ENCODE data around the gene NUP85.
"Not testable (repeated sequence)": the region's sequence is repeated elsewhere in the genome, so short reads cannot be mapped to it uniquely, and the experiment has no call there.

NUP85 gene

DNA sequence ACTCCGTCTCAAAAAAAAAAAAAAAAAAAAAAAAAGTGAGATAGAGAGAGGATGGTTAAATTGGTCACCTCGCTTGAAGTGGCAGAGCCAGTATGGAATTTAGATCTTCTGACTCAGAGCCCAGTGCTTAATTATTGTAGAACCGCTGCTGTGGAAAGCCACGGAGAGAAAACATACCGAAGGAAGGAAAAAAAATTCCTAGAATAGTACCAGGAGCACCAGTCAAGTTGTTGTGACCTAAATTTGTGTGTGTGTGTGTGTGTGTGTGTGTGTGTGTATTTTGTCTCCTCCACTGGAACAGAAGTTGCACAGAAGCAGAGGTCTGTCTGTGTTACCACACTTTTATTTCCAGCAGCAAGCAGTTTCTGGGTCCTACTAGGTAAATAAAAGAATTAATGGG, 10.6 kb upstream of the NUP85 start:
- no peak for DNase-seq (ENCODE audit: low read depth in 1 of 2, low spot score in 1 of 2)
- TF ChIP-seq GABPA (IDR thresholded peaks at IDR 0.05; ENCODE audit: low read depth) (no peak), REST (IDR thresholded peaks at IDR 0.05; ENCODE audit: insufficient replicate concordance, low read depth) (no peak), POLR2AphosphoS5 (IDR thresholded peaks at IDR 0.05; ENCODE audit: low read depth) (no peak), SPI1 (IDR thresholded peaks at IDR 0.05; ENCODE audit: borderline replicate concordance, low read depth) (no peak)
- TF ChIP-seq, protein P1, sequence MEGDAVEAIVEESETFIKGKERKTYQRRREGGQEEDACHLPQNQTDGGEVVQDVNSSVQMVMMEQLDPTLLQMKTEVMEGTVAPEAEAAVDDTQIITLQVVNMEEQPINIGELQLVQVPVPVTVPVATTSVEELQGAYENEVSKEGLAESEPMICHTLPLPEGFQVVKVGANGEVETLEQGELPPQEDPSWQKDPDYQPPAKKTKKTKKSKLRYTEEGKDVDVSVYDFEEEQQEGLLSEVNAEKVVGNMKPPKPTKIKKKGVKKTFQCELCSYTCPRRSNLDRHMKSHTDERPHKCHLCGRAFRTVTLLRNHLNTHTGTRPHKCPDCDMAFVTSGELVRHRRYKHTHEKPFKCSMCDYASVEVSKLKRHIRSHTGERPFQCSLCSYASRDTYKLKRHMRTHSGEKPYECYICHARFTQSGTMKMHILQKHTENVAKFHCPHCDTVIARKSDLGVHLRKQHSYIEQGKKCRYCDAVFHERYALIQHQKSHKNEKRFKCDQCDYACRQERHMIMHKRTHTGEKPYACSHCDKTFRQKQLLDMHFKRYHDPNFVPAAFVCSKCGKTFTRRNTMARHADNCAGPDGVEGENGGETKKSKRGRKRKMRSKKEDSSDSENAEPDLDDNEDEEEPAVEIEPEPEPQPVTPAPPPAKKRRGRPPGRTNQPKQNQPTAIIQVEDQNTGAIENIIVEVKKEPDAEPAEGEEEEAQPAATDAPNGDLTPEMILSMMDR (IDR thresholded peaks at IDR 0.05; ENCODE audit: insufficient read depth, low read length), result no peak
- no peak overlapping the region for H3K27ac ChIP-seq (replicated peaks)
- H3K27me3 ChIP-seq (ENCODE audit: insufficient read depth, poor library complexity, severe bottlenecking), result no peaks in the 10 kb centered on the region
- H3K4me3 ChIP-seq (replicated peaks; ENCODE audit: insufficient read depth, low read length), result no peak overlapping the region

- no peaks in the 10 kb centered on the region for H3K27me3 ChIP-seq (ENCODE audit: insufficient read depth, poor library complexity, severe bottlenecking)
- no peak overlapping the region for H3K27ac ChIP-seq (replicated peaks)
- DNase-seq (ENCODE audit: low read depth in 1 of 2, low spot score in 1 of 2), result no peak
- TF ChIP-seq, protein P1 (IDR thresholded peaks at IDR 0.05; ENCODE audit: insufficient read depth, low read length), result no peak
- TF ChIP-seq POLR2AphosphoS5 (IDR thresholded peaks at IDR 0.05; ENCODE audit: low read depth) (no peak), GABPA (IDR thresholded peaks at IDR 0.05; ENCODE audit: low read depth) (no peak), SPI1 (IDR thresholded peaks at IDR 0.05; ENCODE audit: borderline replicate concordance, low read depth) (no peak), REST (IDR thresholded peaks at IDR 0.05; ENCODE audit: insufficient replicate concordance, low read depth) (no peak)
- H3K4me3 ChIP-seq (replicated peaks; ENCODE audit: insufficient read depth, low read length), result no peak overlapping the region
Observed at GRCh38 chr17:75199886-75200618, 5.4 kb upstream of the NUP85 start.

- H3K27me3 ChIP-seq (ENCODE audit: insufficient read depth, poor library complexity, severe bottlenecking), result no peaks in the 10 kb centered on the region
- TF ChIP-seq REST (IDR thresholded peaks at IDR 0.05; ENCODE audit: insufficient replicate concordance, low read depth) (no peak), POLR2AphosphoS5 (IDR thresholded peaks at IDR 0.05; ENCODE audit: low read depth) (no peak), SPI1 (IDR thresholded peaks at IDR 0.05; ENCODE audit: borderline replicate concordance, low read depth) (no peak), GABPA (IDR thresholded peaks at IDR 0.05; ENCODE audit: low read depth) (no peak)
- TF ChIP-seq, protein P1 (IDR thresholded peaks at IDR 0.05; ENCODE audit: insufficient read depth, low read length), result no peak
- H3K4me3 ChIP-seq (replicated peaks; ENCODE audit: insufficient read depth, low read length), result peak overlapping the region; percentile 84
- DNase-seq (ENCODE audit: low read depth in 1 of 2, low spot score in 1 of 2), result no peak
- H3K27ac ChIP-seq (replicated peaks), result peak overlapping the region; percentile 99
Observed at GRCh38 chr17:75205793-75206163, 299 bp downstream of the NUP85 start.

DNA sequence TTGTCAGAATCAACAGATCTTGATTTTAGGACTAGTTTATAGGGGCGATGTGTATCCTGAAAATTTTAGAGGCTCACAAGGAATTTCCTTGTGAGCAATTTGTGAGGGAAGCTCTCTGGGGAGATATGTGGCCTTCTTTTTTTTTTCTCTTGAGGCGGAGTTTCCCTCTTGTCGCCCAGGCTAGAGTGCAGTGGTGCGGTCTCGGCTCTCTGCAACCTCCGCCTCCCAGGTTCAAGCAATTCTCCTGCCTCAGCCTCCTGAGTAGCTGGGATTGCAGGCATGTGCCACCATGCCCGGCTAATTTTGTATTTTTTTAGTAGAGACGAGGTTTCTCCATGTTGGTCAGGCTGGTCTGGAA, 1.6 kb downstream of the NUP85 start:
- H3K27ac ChIP-seq (replicated peaks); H3K27me3 ChIP-seq (ENCODE audit: insufficient read depth, poor library complexity, severe bottlenecking); DNase-seq (ENCODE audit: low read depth in 1 of 2, low spot score in 1 of 2): not testable (repeated sequence)
- H3K4me3 ChIP-seq (replicated peaks; ENCODE audit: insufficient read depth, low read length), result peak overlapping the region; percentile 84
